Fibroblast of skin of scalp (primary cell): ENCODE data around the gene LZTS3.
"Not testable (repeated sequence)": the region's sequence is repeated elsewhere in the genome, so short reads cannot be mapped to it uniquely, and the experiment has no call there.

Experiments
- DNase-seq: peaks from one replicate; pipeline ENCODE4 v3.0.0-alpha.2; 2013

LZTS3 gene

GRCh38 chr20:3134151-3134550 lies 39.2 kb downstream of the LZTS3 start:
- DNase-seq, result peak; percentile 17

- DNase-seq, result no peak
Observed at GRCh38 chr20:3133155-3133554, 40.2 kb downstream of the LZTS3 start.

- no peak for DNase-seq
Observed at GRCh38 chr20:3130051-3130600, 43.2 kb downstream of the LZTS3 start.

GRCh38 chr20:3129094-3129493 lies 44.3 kb downstream of the LZTS3 start:
- no peak for DNase-seq

GRCh38 chr20:3128275-3128984 lies 44.9 kb downstream of the LZTS3 start:
- no peak for DNase-seq

- DNase-seq, result no peak
Observed at GRCh38 chr20:3126527-3126859, 46.9 kb downstream of the LZTS3 start.

GRCh38 chr20:3125776-3126526 lies 47.4 kb downstream of the LZTS3 start:
- not testable (repeated sequence) for DNase-seq

GRCh38 chr20:3124773-3125560 lies 48.4 kb downstream of the LZTS3 start:
- DNase-seq, result not testable (repeated sequence)

GRCh38 chr20:3124163-3124562 lies 49.2 kb downstream of the LZTS3 start:
- DNase-seq, result not testable (repeated sequence)

- no peak for DNase-seq
Observed at GRCh38 chr20:3123542-3123941, 49.8 kb downstream of the LZTS3 start.

- no peak for DNase-seq
Observed at GRCh38 chr20:3121955-3122610, 51.3 kb downstream of the LZTS3 start.

- no peak for DNase-seq
Observed at GRCh38 chr20:3121271-3121911, 52.0 kb downstream of the LZTS3 start.

GRCh38 chr20:3119044-3119443 lies 54.3 kb downstream of the LZTS3 start:
- no peak for DNase-seq

GRCh38 chr20:3117839-3118379 lies 55.4 kb downstream of the LZTS3 start:
- DNase-seq, result peak; percentile 72

- DNase-seq, result no peak
Observed at GRCh38 chr20:3116341-3116740, 57.0 kb downstream of the LZTS3 start.

- DNase-seq, result peak; percentile 62
Observed at GRCh38 chr20:3115190-3116107, 57.9 kb downstream of the LZTS3 start.
